ENCODE data around the gene COL5A1.
"Not testable (repeated sequence)": the region's sequence is repeated elsewhere in the genome, so short reads cannot be mapped to it uniquely, and the experiment has no call there.

Gene COL5A1

GRCh38 chr9:134680393-134681060 is 38.9 kb downstream of the COL5A1 start:
- no peak for DNase-seq

- no peak for DNase-seq
These were observed 39.6 kb downstream of the COL5A1 start for GRCh38 chr9:134681061-134681661.

GRCh38 chr9:134682026-134682425 is 40.4 kb downstream of the COL5A1 start:
- DNase-seq: no peak

- DNase-seq: no peak
These were observed 41.2 kb downstream of the COL5A1 start for GRCh38 chr9:134682651-134683364.

GRCh38 chr9:134683714-134684374 is 42.2 kb downstream of the COL5A1 start:
- DNase-seq: no peak

GRCh38 chr9:134684375-134684723 is 42.7 kb downstream of the COL5A1 start:
- no peak for DNase-seq

- not testable (repeated sequence) for DNase-seq
These were observed 43.3 kb downstream of the COL5A1 start for GRCh38 chr9:134684941-134685340.

- DNase-seq: no peak
These were observed 44.2 kb downstream of the COL5A1 start for GRCh38 chr9:134685784-134686183.

- DNase-seq: no peak
These were observed 45.3 kb downstream of the COL5A1 start for GRCh38 chr9:134686896-134687295.

- no peak for DNase-seq
These were observed 46.0 kb downstream of the COL5A1 start for GRCh38 chr9:134687556-134687955.

GRCh38 chr9:134688231-134688630 is 46.6 kb downstream of the COL5A1 start:
- DNase-seq: no peak

GRCh38 chr9:134688661-134689320 is 47.2 kb downstream of the COL5A1 start:
- no peak for DNase-seq

- no peak for DNase-seq
These were observed 47.9 kb downstream of the COL5A1 start for GRCh38 chr9:134689321-134690181.

- DNase-seq: no peak
These were observed 48.7 kb downstream of the COL5A1 start for GRCh38 chr9:134690301-134690751.

GRCh38 chr9:134690946-134691694 is 49.5 kb downstream of the COL5A1 start:
- DNase-seq: no peak

- no peak for DNase-seq
These were observed 50.3 kb downstream of the COL5A1 start for GRCh38 chr9:134691695-134692572.

- no peak for DNase-seq
These were observed 50.9 kb downstream of the COL5A1 start for GRCh38 chr9:134692573-134692860.

GRCh38 chr9:134693011-134693410 is 51.4 kb downstream of the COL5A1 start:
- peak; percentile 4 for DNase-seq

GRCh38 chr9:134693641-134694367 is 52.2 kb downstream of the COL5A1 start:
- no peak for DNase-seq

- DNase-seq: no peak
These were observed 52.7 kb downstream of the COL5A1 start for GRCh38 chr9:134694368-134694665.

All from CD4-positive, alpha-beta T cell treated with Interleukin-12 subunit alpha and Interleukin-12 subunit beta, for 1 hour (primary cell).